GM23338 (cell line): Measurements from ENCODE around the gene DRD2. TPM values are rescaled to one million over a fixed set of nuclear protein-coding genes. Genes with fewer than 3 reads are reported as not detected.
A peak's percentile ranks its signal among the peaks of the same experiment; 100 is the strongest.

Experiments used
- ATAC-seq: fragments of 200-7000 bp; cut with Tn5 transposase; 3 replicates; pipeline ENCODE4 v1.9.1; 2020
- DNase-seq: peaks from one replicate; pipeline ENCODE4 v3.0.0-alpha.2; 2015; ENCODE audit warnings: low spot score
- H2AFZ ChIP-seq: fragments of 200-600 bp; sonication (generic); 2 replicates; pipeline ENCODE4 v1.8.0; 2016; ENCODE audit warnings: antibody characterized with exemption, mild to moderate bottlenecking, moderate library complexity
- H3F3A ChIP-seq: fragments of 200-600 bp; sonication (generic); replicated peaks from 2 replicates; pipeline ENCODE4 v1.8.0; 2017; ENCODE audit warnings: antibody characterized with exemption, mixed run types, low read depth
- H3K27ac ChIP-seq: fragments of 200-600 bp; sonication (generic); 2 replicates; pipeline ENCODE4 v1.6.1; 2016; ENCODE audit warnings: low read depth
- H3K27me3 ChIP-seq: fragments of 200-600 bp; sonication (generic); 2 replicates; pipeline ENCODE4 v1.8.0; 2016; ENCODE audit warnings: mild to moderate bottlenecking, mixed run types, moderate library complexity; ENCODE audit not compliant: insufficient read depth
- H3K36me3 ChIP-seq: fragments of 200-600 bp; sonication (generic); 2 replicates; pipeline ENCODE4 v1.8.0; 2016; ENCODE audit warnings: mild to moderate bottlenecking; ENCODE audit not compliant: insufficient read depth
- H3K4me1 ChIP-seq: fragments of 200-600 bp; sonication (generic); 2 replicates; pipeline ENCODE4 v1.8.0; 2016; ENCODE audit warnings: mild to moderate bottlenecking, moderate library complexity; ENCODE audit not compliant: insufficient read depth
- H3K4me2 ChIP-seq: fragments of 200-600 bp; sonication (generic); 2 replicates; pipeline ENCODE4 v1.7.1; 2017; ENCODE audit warnings: mixed run types
- H3K4me3 ChIP-seq: fragments of 200-600 bp; sonication (generic); 2 replicates; pipeline ENCODE4 v1.6.1; 2016; ENCODE audit warnings: mixed run types
- H3K79me2 ChIP-seq: fragments of 200-600 bp; sonication (generic); replicated peaks from 2 replicates; pipeline ENCODE4 v1.8.0; 2017; ENCODE audit warnings: mild to moderate bottlenecking; ENCODE audit not compliant: insufficient read depth
- H3K9me2 ChIP-seq: fragments of 200-600 bp; sonication (generic); 2 replicates; pipeline ENCODE4 v1.8.0; 2017; ENCODE audit not compliant: insufficient read depth
- H4K20me1 ChIP-seq: fragments of 200-600 bp; sonication (generic); replicated peaks from 2 replicates; pipeline ENCODE4 v1.8.0; 2017; ENCODE audit warnings: mild to moderate bottlenecking; ENCODE audit not compliant: insufficient read depth
- H3K27ac Mint-ChIP-seq: 2 replicates; pipeline ENCODE4 v1.8.0; 2020; ENCODE audit warnings: inconsistent platforms, mild to moderate bottlenecking, moderate library complexity, mixed read lengths
- H3K27me3 Mint-ChIP-seq: 3 replicates; pipeline ENCODE4 v1.8.0; 2022; ENCODE audit warnings: low read depth, mild to moderate bottlenecking, moderate library complexity, mixed read lengths, inconsistent platforms; ENCODE audit not compliant: insufficient read depth, poor library complexity
- H3K36me3 Mint-ChIP-seq: 3 replicates; pipeline ENCODE4 v1.8.0; 2021; ENCODE audit warnings: low read depth, mild to moderate bottlenecking, inconsistent platforms, moderate library complexity, mixed read lengths
- H3K4me1 Mint-ChIP-seq: 3 replicates; pipeline ENCODE4 v1.8.0; 2020; ENCODE audit warnings: mild to moderate bottlenecking, inconsistent platforms, mixed read lengths
- H3K4me3 Mint-ChIP-seq: 3 replicates; pipeline ENCODE4 v1.8.0; 2021; ENCODE audit warnings: moderate library complexity, mild to moderate bottlenecking, inconsistent platforms, mixed read lengths
- H3K9me3 Mint-ChIP-seq: 3 replicates; pipeline ENCODE4 v1.8.0; 2020; ENCODE audit warnings: moderate library complexity, mild to moderate bottlenecking, inconsistent platforms, mixed read lengths
- CREB1 ChIP-seq: fragments of 250-450 bp; sonication (Bioruptor Pico); IDR thresholded peaks from 2 replicates; pipeline ENCODE4 v1.5.0; 2020; ENCODE audit warnings: low read depth, mild to moderate bottlenecking, moderate library complexity
- CTCF ChIP-seq, 2 experiments: fragments of 200-600 bp in 1 of 2; sonication (generic) in 1 of 2; conservative IDR thresholded peaks; 2 replicates each; pipeline versions ENCODE4 v1.5.1 to v1.6.1; 2016 to 2017; ENCODE audit warnings: antibody characterized with exemption in 2 of 2, low read depth in 2 of 2, mild to moderate bottlenecking in 2 of 2, moderate library complexity in 1 of 2
- EZH2 ChIP-seq: fragments of 200-600 bp; sonication (generic); IDR thresholded peaks from one replicate; pipeline ENCODE4 v1.8.0; 2017; ENCODE audit warnings: antibody characterized with exemption, mild to moderate bottlenecking, low read depth; ENCODE audit not compliant: unreplicated experiment
- EZH2phosphoT487 ChIP-seq: fragments of 200-600 bp; sonication (generic); IDR thresholded peaks from one replicate; pipeline ENCODE4 v1.8.1; 2018; ENCODE audit warnings: antibody characterized with exemption; ENCODE audit not compliant: unreplicated experiment
- JUNB ChIP-seq: IDR thresholded peaks from one replicate; pipeline ENCODE4 v1.6.1; 2016; ENCODE audit warnings: antibody characterized with exemption; ENCODE audit not compliant: unreplicated experiment
- NANOG ChIP-seq: IDR thresholded peaks from 2 replicates; pipeline ENCODE4 v1.6.1; 2016; ENCODE audit warnings: antibody characterized with exemption, borderline replicate concordance
- POLR2AphosphoS5 ChIP-seq: IDR thresholded peaks from 2 replicates; pipeline ENCODE4 v1.6.1; 2016; ENCODE audit warnings: antibody characterized with exemption, low read depth
- REST ChIP-seq: IDR thresholded peaks from one replicate; pipeline ENCODE4 v1.6.1; 2018; ENCODE audit warnings: antibody characterized with exemption; ENCODE audit not compliant: unreplicated experiment
- STAT1 ChIP-seq: IDR thresholded peaks from one replicate; pipeline ENCODE4 v1.6.1; 2016; ENCODE audit warnings: antibody characterized with exemption; ENCODE audit not compliant: unreplicated experiment
- ZNF114 ChIP-seq: fragments of 250-450 bp; sonication (Bioruptor Pico); IDR thresholded peaks from 2 replicates; pipeline ENCODE4 v1.5.0; 2020; ENCODE audit warnings: mild to moderate bottlenecking, moderate library complexity
- polyA plus RNA-seq: library from polyadenylated mRNA; unstranded; fragments of >200 nt; fragmentation: Nextera tagmentation; extraction: Ambion mirVana; gene quantifications from 2 replicates; pipeline ENCODE4 v1.2.1, GENCODE V29; 2016
- total RNA-seq: library from RNA; depleted of rRNA; stranded (reverse); fragments of >200 nt; shearing (Covaris generic); gene quantifications from 2 replicates; pipeline ENCODE4 v1.2.3, GENCODE V29; 2014

DRD2 gene
- total and polyA plus RNA-seq, 2 experiments from 2014 or later = 0.21 to 0.66 TPM

- TF ChIP-seq CTCF (conservative IDR thresholded peaks at IDR 0.05; ENCODE audit: low read depth in 2 of 2) = no peak
Measured at GRCh38 chr11:113426686-113427085, 48.5 kb downstream of the DRD2 start (continued).

GRCh38 chr11:113420808-113421207, 54.4 kb downstream of the DRD2 start:
- H3K4me2 ChIP-seq = no peak overlapping the region
- H4K20me1 ChIP-seq = no peaks in the 10 kb centered on the region
- H3K27me3 ChIP-seq = no peaks in the 10 kb centered on the region
- no peaks in the 10 kb centered on the region for H3K4me1 Mint-ChIP-seq
- DNase-seq = no peak
- H3K36me3 Mint-ChIP-seq = no peaks in the 10 kb centered on the region
- H3F3A ChIP-seq = no peaks in the 10 kb centered on the region
- no peaks in the 10 kb centered on the region for H3K9me3 Mint-ChIP-seq
- H3K27me3 Mint-ChIP-seq = peaks cover 9% of the 10 kb centered on the region
- no peak overlapping the region for H3K27ac ChIP-seq
- TF ChIP-seq ZNF114 (CRISPR knock-in tag) = no peak
- no peak for TF ChIP-seq CREB1 (CRISPR knock-in tag)
- TF ChIP-seq STAT1 = no peak
- TF ChIP-seq EZH2phosphoT487 = no peak
- no peak for TF ChIP-seq POLR2AphosphoS5
- no peak for TF ChIP-seq EZH2
- no peak for TF ChIP-seq REST
- ATAC-seq = no peak
- no peak overlapping the region for H3K27ac Mint-ChIP-seq
- no peak overlapping the region for H2AFZ ChIP-seq
- no peaks in the 10 kb centered on the region for H3K36me3 ChIP-seq
- H3K4me3 ChIP-seq = no peak overlapping the region
- H3K4me3 Mint-ChIP-seq = no peak overlapping the region
- H3K9me2 ChIP-seq = no peaks in the 10 kb centered on the region
- H3K79me2 ChIP-seq = no peaks in the 10 kb centered on the region
- H3K4me1 ChIP-seq = no peaks in the 10 kb centered on the region

GRCh38 chr11:113419454-113420003, 55.7 kb downstream of the DRD2 start:
- H4K20me1 ChIP-seq = no peaks in the 10 kb centered on the region
- no peaks in the 10 kb centered on the region for H3K36me3 ChIP-seq
- H3F3A ChIP-seq = no peaks in the 10 kb centered on the region
- H3K4me1 ChIP-seq = no peaks in the 10 kb centered on the region
- Mint-ChIP-seq H3K36me3 (no peaks in the 10 kb centered on the region), H3K4me3 (no peak overlapping the region), H3K4me1 (no peaks in the 10 kb centered on the region), H3K27ac (no peak overlapping the region), H3K9me3 (no peaks in the 10 kb centered on the region; the same call in 2 of the 3 replicates), H3K27me3 (peaks cover 9% of the 10 kb centered on the region)
- no peak overlapping the region for H3K4me2 ChIP-seq
- no peak overlapping the region for H3K4me3 ChIP-seq
- H3K79me2 ChIP-seq = no peaks in the 10 kb centered on the region
- no peak overlapping the region for H3K27ac ChIP-seq
- H3K9me2 ChIP-seq = no peaks in the 10 kb centered on the region
- H3K27me3 ChIP-seq = no peaks in the 10 kb centered on the region
- peak; percentile 9 for DNase-seq
- peak; percentile 75 for ATAC-seq
- no peak overlapping the region for H2AFZ ChIP-seq
- TF ChIP-seq NANOG (no peak), CTCF (conservative IDR thresholded peaks at IDR 0.05; ENCODE audit: low read depth in 2 of 2) (no peak), JUNB (no peak), REST (no peak), STAT1 (no peak)
